Ovary (tissue), 9 donors: ENCODE measurements around the gene PSD4. TPM values are rescaled to one million over a fixed set of nuclear protein-coding genes. Genes with fewer than 3 reads are reported as not detected.

Experiments used
- DNase-seq, 5 donors: peaks; one replicate each; pipeline ENCODE4 v3.0.0-alpha.2; 2019 to 2020
- H3K27ac ChIP-seq, 2 donors: fragments of 200-600 bp; one replicate each; pipeline versions ENCODE4 v1.5.1 to v1.8.0; 2019 to 2022
- H3K27me3 ChIP-seq: fragments of 200-600 bp; one replicate; pipeline ENCODE4 v1.8.0; 2022
- H3K36me3 ChIP-seq: fragments of 200-600 bp; sonication (generic); one replicate; pipeline ENCODE4 v1.5.1; 2019
- H3K4me1 ChIP-seq: one replicate; pipeline ENCODE4 v1.8.1; 2013; ENCODE audit warnings: mild to moderate bottlenecking, moderate library complexity; ENCODE audit not compliant: insufficient read depth
- H3K4me3 ChIP-seq: fragments of 200-600 bp; sonication (generic); one replicate; pipeline ENCODE4 v1.5.1; 2017
- H3K9me3 ChIP-seq, 2 donors: fragments of 200-600 bp in 1 of 2; sonication (generic) in 1 of 2; one replicate each; pipeline versions ENCODE4 v1.5.1 to v1.8.1; 2013 to 2019; ENCODE audit warnings: mild to moderate bottlenecking in 1 of 2, moderate library complexity in 1 of 2
- EP300 ChIP-seq: sonication (generic); formaldehyde crosslinking; IDR thresholded peaks from one replicate; pipeline ENCODE4 v1.6.1; 2017; ENCODE audit warnings: antibody characterized with exemption
- POLR2A ChIP-seq: fragments of 450-650 bp; IDR thresholded peaks from one replicate; pipeline ENCODE4 v1.6.1; 2017; ENCODE audit warnings: antibody characterized with exemption, mild to moderate bottlenecking, moderate library complexity
- WGBS, 3 donors: extraction: QIAGEN DNeasy Blood & Tissue Kit in 1 of 3; methylation state at CpG; one replicate each; pipeline versions ENCODE4 v1.1.5 to v1.1.7; 2013 to 2017; 5-methylcytosine and 5-hydroxymethylcytosine counted together
- intact Hi-C, 4 donors: fragments of 100-400 bp; cut with DNase I; formaldehyde crosslinking; loops; one replicate each; pipeline versions ENCODE4 v1.11.0 to v1.15.1; 2022 to 2023
- polyA plus RNA-seq, 2 donors: library from polyadenylated mRNA; stranded (reverse); fragments of 200-250 nt in 1 of 2; fragments of 350-450 nt in 1 of 2; fragmentation: Illumina TruSeq in 1 of 2; extraction: RNeasy Lipid Tissue Mini Kit (QIAGEN cat#74804) in 1 of 2; gene quantifications; one replicate each; pipeline ENCODE4 v1.2.3, GENCODE V29; 2013 to 2014
- total RNA-seq, 7 donors: library from RNA; depleted of rRNA in 2 of 7; stranded (reverse); fragments of >200 nt in 2 of 7; fragmentation: NEBNext Ultra II Directional in 3 of 7; extraction: Animal tissue kit (Norgen Biotek cat#: 25700) in 3 of 7; gene quantifications; one replicate each; pipeline versions ENCODE4 v1.1.0 to v1.2.4, GENCODE V29; 2016 to 2023
- TF ChIP-seq, protein P1 (sequence below), 3 donors: fragments of 450-650 bp in 2 of 3; fragments of 200-600 bp in 1 of 3; IDR thresholded peaks; one replicate each; pipeline versions ENCODE4 v1.5.1 to v1.8.0; 2016 to 2022; ENCODE audit warnings: antibody characterized with exemption in 3 of 3, mild to moderate bottlenecking in 1 of 3
- donor health status: DM: no; HTN: no; CAD: no; lungs with moderate emphysema.
- donor health status: DM: no; HTN: no; CAD: no.
- donor health status: Bipolar disorder and iron deficiency.
- donor health status: DM: yes; HTN: yes; CAD: no.
- donor health status: DM: no; HTN: no; CAD: no.
- donor health status: DM: yes; HTN: yes; CAD: no.

The PSD4 gene
- total and polyA plus RNA-seq, 9 donors: 1.2 to 14.1 (median 3.4) TPM

DNA sequence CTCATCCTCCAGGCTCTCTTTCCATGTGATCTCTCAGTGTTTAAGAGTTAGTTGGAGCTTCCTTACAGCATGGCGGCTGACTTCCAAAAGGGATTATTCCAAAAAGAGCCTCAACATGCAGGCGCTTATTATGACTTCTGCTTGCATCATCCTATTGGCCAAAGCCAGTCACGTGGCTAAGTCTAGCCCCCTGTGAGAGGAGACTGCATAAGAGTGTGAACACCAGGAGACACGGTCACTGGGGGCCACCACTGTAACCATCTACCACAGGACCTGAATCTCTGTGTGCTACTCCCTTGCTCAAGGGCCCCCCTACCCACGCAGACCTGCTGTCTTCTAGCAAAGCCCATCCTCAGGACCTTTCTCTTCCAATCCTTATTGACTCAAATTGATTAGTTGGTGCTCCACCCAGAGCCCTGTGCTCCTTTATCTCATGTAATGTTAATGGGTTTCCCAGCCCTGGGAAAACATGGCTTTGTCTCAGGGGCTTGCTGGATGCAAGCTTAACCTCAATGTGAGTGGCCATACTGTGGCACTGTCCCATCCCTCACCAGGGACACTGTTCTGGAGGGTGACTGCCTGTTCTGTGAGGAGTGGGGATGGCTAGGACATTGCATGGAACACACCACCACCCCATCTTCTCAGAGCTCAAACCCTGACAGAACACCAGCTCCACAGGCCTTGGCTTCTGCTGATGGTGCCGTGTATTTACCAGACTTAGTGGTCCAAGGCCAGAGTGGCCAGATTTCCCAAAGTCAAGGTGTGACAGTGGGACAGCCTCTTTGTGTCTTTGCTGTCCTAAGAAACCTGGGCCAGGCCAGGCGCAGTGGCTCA is 42.2 kb upstream of the PSD4 start:
- WGBS, 3 donors: 71 to 85% (median 75%) methylated on average over 7 of the region's 7 CpGs
- H3K27ac ChIP-seq: no peak overlapping the region
- DNase-seq: no peak
- H3K4me1 ChIP-seq: no peaks in the 10 kb centered on the region
- intact Hi-C loops: loop anchor here (10.0 kb wide), 2 partner anchors 233 to 243 kb away; no protein-coding TSS in a partner anchor
- H3K36me3 ChIP-seq: no peaks in the 10 kb centered on the region
- TF ChIP-seq, protein P1, sequence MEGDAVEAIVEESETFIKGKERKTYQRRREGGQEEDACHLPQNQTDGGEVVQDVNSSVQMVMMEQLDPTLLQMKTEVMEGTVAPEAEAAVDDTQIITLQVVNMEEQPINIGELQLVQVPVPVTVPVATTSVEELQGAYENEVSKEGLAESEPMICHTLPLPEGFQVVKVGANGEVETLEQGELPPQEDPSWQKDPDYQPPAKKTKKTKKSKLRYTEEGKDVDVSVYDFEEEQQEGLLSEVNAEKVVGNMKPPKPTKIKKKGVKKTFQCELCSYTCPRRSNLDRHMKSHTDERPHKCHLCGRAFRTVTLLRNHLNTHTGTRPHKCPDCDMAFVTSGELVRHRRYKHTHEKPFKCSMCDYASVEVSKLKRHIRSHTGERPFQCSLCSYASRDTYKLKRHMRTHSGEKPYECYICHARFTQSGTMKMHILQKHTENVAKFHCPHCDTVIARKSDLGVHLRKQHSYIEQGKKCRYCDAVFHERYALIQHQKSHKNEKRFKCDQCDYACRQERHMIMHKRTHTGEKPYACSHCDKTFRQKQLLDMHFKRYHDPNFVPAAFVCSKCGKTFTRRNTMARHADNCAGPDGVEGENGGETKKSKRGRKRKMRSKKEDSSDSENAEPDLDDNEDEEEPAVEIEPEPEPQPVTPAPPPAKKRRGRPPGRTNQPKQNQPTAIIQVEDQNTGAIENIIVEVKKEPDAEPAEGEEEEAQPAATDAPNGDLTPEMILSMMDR (IDR thresholded peaks at IDR 0.05): no peak
- no peak for TF ChIP-seq POLR2A
- no peak for TF ChIP-seq EP300
- no peaks in the 10 kb centered on the region for H3K27me3 ChIP-seq
- H3K4me3 ChIP-seq: no peak overlapping the region
- no peaks in the 10 kb centered on the region for H3K9me3 ChIP-seq

DNA sequence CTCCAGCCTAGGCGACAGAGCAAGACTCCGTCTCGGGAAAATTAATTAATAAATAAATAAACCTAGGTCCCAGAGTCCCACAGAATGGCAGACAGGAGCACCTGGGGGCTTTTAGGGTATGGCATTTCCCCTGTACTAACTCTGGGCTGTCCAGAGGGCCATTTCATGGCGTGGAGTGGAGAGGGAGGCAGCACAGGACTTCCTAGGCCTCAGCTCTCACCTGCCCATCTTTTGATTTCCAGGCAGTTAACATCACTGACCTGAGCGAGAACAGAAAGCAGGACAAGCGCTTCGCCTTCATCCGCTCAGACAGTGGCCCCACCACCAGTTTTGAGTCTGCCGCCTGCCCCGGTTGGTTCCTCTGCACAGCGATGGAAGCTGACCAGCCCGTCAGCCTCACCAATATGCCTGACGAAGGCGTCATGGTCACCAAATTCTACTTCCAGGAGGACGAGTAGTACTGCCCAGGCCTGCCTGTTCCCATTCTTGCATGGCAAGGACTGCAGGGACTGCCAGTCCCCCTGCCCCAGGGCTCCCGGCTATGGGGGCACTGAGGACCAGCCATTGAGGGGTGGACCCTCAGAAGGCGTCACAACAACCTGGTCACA is 41.3 kb upstream of the PSD4 start:
- Histone ChIP-seq H3K9me3 (no peaks in the 10 kb centered on the region), H3K36me3 (no peaks in the 10 kb centered on the region), H3K4me1 (no peaks in the 10 kb centered on the region), H3K27ac (no peak overlapping the region), H3K4me3 (no peak overlapping the region), H3K27me3 (no peaks in the 10 kb centered on the region)
- intact Hi-C loops: loop anchor here (10.0 kb wide), 2 partner anchors 232 to 242 kb away; no protein-coding TSS in a partner anchor
- WGBS, 3 donors: 89 to 92% (median 89%) methylated on average over 17 of the region's 17 CpGs
- DNase-seq: no peak
- TF ChIP-seq POLR2A: no peak
- TF ChIP-seq, protein P1 (IDR thresholded peaks at IDR 0.05): no peak
- no peak for TF ChIP-seq EP300

DNA sequence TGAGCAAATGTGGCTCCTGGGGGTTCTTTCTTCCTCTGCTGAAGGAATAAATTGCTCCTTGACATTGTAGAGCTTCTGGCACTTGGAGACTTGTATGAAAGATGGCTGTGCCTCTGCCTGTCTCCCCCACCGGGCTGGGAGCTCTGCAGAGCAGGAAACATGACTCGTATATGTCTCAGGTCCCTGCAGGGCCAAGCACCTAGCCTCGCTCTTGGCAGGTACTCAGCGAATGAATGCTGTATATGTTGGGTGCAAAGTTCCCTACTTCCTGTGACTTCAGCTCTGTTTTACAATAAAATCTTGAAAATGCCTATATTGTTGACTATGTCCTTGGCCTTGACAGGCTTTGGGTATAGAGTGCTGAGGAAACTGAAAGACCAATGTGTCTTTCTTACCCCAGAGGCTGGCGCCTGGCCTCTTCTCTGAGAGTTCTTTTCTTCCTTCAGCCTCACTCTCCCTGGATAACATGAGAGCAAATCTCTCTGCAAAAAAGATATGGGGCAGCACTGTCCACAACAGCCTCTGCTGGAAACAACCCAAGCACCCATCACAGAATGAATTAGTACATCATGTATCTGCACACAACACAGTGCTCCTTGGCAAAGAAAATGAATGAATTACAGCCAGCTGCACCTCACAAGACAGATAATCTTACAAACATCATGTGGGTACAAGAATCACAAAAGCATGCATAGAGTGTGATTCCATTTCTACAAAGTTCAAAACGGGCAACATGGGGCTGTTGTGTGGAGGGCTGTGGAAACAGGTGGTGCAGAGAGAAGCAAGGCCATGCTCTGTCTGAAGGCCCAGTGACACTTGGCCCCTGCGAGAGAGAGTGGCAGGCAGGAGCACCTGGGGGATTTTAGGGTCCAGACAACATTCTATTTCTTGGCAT is 39.8 kb upstream of the PSD4 start:
- Histone ChIP-seq H3K27me3 (no peaks in the 10 kb centered on the region), H3K36me3 (no peaks in the 10 kb centered on the region), H3K27ac (no peak overlapping the region), H3K4me3 (no peak overlapping the region), H3K4me1 (no peaks in the 10 kb centered on the region), H3K9me3 (no peaks in the 10 kb centered on the region)
- 56 to 65% (median 60%) methylated on average over 7 of the region's 7 CpGs for WGBS, 3 donors
- intact Hi-C loops: loop anchor here (10.0 kb wide), 2 partner anchors 231 to 241 kb away; no protein-coding TSS in a partner anchor
- TF ChIP-seq, protein P1 (IDR thresholded peaks at IDR 0.05): no peak
- no peak for TF ChIP-seq POLR2A
- no peak for TF ChIP-seq EP300
- DNase-seq: no peak

DNA sequence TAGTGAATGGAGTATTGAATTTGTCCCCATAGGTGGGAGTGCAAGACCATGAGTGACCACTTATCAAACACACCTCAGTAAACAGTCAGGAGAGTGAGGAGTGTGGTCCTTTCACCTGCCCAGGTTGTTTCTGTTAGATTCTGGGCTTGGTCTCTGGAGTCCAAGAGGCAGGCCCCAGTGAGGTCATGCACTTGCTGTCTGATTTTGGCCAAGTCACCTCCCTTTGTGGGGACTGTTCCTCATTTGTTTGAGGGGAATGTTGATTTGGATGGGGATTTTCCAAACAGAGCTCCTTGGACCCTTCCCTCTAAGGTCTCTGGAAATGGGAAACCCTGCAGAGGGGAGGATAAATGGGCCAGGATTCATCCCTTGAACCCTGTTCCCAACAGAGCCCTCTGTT is 39.1 kb upstream of the PSD4 start:
- intact Hi-C loops: loop anchor here (5.0 to 10.0 kb wide), 3 partner anchors 63 to 240 kb away; no protein-coding TSS in a partner anchor
- no peak for DNase-seq

More for the DNA sequence above, 39.1 kb upstream of the PSD4 start:
- Histone ChIP-seq H3K27me3 (no peaks in the 10 kb centered on the region), H3K36me3 (no peaks in the 10 kb centered on the region), H3K4me1 (no peaks in the 10 kb centered on the region), H3K4me3 (no peak overlapping the region), H3K27ac (no peak overlapping the region), H3K9me3 (no peaks in the 10 kb centered on the region)
- TF ChIP-seq EP300 (no peak), POLR2A (no peak)
- TF ChIP-seq, protein P1 (IDR thresholded peaks at IDR 0.05): no peak
